ENCODE results near the gene ZNF780B. TPM values are rescaled to one million over a fixed set of nuclear protein-coding genes. Genes with fewer than 3 reads are reported as not detected.
A peak's percentile ranks its signal among the peaks of the same experiment; 100 is the strongest.
"Not testable (repeated sequence)": the region's sequence is repeated elsewhere in the genome, so short reads cannot be mapped to it uniquely, and the experiment has no call there.

ZNF780B gene
- total RNA-seq, 1 donor from 2014 or later: 27.5 TPM

GRCh38 chr19:40056505-40056904 lies 474 bp upstream of the ZNF780B start:
- H3K4me3 ChIP-seq: peak overlapping the region; percentile 61
- TF ChIP-seq, protein P1, sequence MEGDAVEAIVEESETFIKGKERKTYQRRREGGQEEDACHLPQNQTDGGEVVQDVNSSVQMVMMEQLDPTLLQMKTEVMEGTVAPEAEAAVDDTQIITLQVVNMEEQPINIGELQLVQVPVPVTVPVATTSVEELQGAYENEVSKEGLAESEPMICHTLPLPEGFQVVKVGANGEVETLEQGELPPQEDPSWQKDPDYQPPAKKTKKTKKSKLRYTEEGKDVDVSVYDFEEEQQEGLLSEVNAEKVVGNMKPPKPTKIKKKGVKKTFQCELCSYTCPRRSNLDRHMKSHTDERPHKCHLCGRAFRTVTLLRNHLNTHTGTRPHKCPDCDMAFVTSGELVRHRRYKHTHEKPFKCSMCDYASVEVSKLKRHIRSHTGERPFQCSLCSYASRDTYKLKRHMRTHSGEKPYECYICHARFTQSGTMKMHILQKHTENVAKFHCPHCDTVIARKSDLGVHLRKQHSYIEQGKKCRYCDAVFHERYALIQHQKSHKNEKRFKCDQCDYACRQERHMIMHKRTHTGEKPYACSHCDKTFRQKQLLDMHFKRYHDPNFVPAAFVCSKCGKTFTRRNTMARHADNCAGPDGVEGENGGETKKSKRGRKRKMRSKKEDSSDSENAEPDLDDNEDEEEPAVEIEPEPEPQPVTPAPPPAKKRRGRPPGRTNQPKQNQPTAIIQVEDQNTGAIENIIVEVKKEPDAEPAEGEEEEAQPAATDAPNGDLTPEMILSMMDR (IDR thresholded peaks at IDR 0.05): no peak
- H3K27ac ChIP-seq: peak overlapping the region; percentile 44
- ATAC-seq: no peak
- no peaks in the 10 kb centered on the region for H3K27me3 ChIP-seq
- DNase-seq: no peak
- H3K9me3 ChIP-seq: peaks cover 14% of the 10 kb centered on the region
- intact Hi-C loops (cut with DNase I): no loop called here
- H3K4me1 ChIP-seq: no peaks in the 10 kb centered on the region
- no peaks in the 10 kb centered on the region for H3K36me3 ChIP-seq

GRCh38 chr19:40055049-40055448 lies 982 bp downstream of the ZNF780B start:
- Histone ChIP-seq H3K27me3 (no peaks in the 10 kb centered on the region), H3K4me1 (no peaks in the 10 kb centered on the region), H3K27ac (no peak overlapping the region), H3K36me3 (no peaks in the 10 kb centered on the region), H3K9me3 (peaks cover 12% of the 10 kb centered on the region), H3K4me3 (peak overlapping the region; percentile 61)
- intact Hi-C loops (cut with DNase I): no loop called here
- TF ChIP-seq, protein P1 (IDR thresholded peaks at IDR 0.05): no peak
- DNase-seq: no peak
- ATAC-seq: no peak

GRCh38 chr19:40054632-40055031 lies 1.4 kb downstream of the ZNF780B start:
- no peaks in the 10 kb centered on the region for H3K36me3 ChIP-seq
- DNase-seq (no peak), ATAC-seq (no peak)
- intact Hi-C loops (cut with DNase I): no loop called here
- H3K4me3 ChIP-seq: peak overlapping the region; percentile 61
- H3K27ac ChIP-seq: no peak overlapping the region
- TF ChIP-seq, protein P1 (IDR thresholded peaks at IDR 0.05): no peak
- no peaks in the 10 kb centered on the region for H3K4me1 ChIP-seq
- H3K27me3 ChIP-seq: no peaks in the 10 kb centered on the region
- H3K9me3 ChIP-seq: peaks cover 8% of the 10 kb centered on the region

DNA sequence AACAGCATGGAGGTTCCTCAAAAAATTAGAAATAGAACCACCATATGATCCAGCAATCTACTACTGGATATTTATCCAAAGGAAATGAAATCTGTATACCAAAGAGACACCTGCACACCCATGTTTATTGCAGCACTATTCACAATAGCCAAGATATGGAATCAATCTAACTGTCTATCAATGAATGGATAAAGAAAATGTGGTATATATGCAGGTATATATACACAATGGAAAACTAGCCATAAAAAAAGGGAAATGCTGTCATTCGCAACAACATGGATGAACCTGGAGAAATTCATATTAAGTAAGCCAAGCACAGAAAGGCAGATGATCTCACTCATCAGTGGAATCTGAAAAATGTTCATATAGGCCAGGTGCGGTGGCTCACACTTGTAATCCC lies 2.5 kb downstream of the ZNF780B start:
- H3K4me1 ChIP-seq: no peaks in the 10 kb centered on the region
- TF ChIP-seq, protein P1 (IDR thresholded peaks at IDR 0.05): no peak
- DNase-seq (no peak), ATAC-seq (no peak)
- H3K4me3 ChIP-seq: no peak overlapping the region
- no peak overlapping the region for H3K27ac ChIP-seq
- no peaks in the 10 kb centered on the region for H3K9me3 ChIP-seq
- intact Hi-C loops (cut with DNase I): no loop called here
- H3K27me3 ChIP-seq: no peaks in the 10 kb centered on the region
- H3K36me3 ChIP-seq: peaks cover 5% of the 10 kb centered on the region

DNA sequence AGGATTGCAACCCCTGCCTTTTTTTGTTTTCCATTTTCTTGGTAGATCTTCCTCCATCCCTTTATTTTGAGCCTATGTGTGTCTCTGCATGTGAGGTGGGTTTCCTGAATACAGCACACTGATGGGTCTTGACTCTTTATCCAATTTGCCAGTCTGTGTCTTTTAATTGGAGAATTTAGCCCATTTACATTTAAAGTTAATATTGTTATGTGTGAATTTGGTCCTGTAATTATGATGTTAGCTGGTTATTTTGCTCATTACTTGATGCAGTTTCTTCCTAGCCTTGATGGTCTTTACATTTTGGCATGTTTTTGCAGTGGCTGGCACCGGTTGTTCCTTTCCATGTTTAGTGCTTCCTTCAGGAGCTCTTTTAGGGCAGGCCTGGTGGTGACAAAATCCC lies 14.3 kb downstream of the ZNF780B start:
- H3K4me1 ChIP-seq; ATAC-seq; H3K27me3 ChIP-seq; H3K27ac ChIP-seq; H3K4me3 ChIP-seq; DNase-seq; intact Hi-C loops (cut with DNase I): not testable (repeated sequence)
- H3K9me3 ChIP-seq: peaks cover 25% of the 10 kb centered on the region
- peaks cover 34% of the 10 kb centered on the region for H3K36me3 ChIP-seq

DNA sequence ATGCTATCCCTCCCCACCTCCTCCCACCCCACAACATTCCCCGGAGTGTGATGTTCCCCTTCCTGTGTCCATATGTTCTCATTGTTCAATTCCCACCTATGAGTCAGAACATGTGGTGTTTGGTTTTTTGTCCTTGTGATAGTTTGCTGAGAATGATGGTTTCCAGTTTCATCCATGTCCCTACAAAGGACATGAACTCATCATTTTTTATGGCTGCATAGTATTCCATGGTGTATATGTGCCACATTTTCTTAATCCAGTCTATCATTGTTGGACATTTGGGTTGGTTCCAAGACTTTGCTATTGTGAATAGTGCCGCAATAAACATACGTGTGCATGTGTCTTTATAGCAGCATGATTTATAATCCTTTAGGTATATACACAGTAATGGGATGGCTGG lies 18.0 kb downstream of the ZNF780B start:
- ATAC-seq; H3K4me3 ChIP-seq; H3K4me1 ChIP-seq; DNase-seq; intact Hi-C loops (cut with DNase I); H3K27me3 ChIP-seq; H3K36me3 ChIP-seq; H3K27ac ChIP-seq: not testable (repeated sequence)
- H3K9me3 ChIP-seq: peaks cover 37% of the 10 kb centered on the region

- DNase-seq: no peak
- intact Hi-C loops (cut with DNase I): no loop called here
- ATAC-seq: no peak
- TF ChIP-seq, protein P1 (IDR thresholded peaks at IDR 0.05): no peak
- H3K36me3 ChIP-seq: no peaks in the 10 kb centered on the region
- no peak overlapping the region for H3K27ac ChIP-seq
- H3K9me3 ChIP-seq: peaks cover 57% of the 10 kb centered on the region
- H3K4me1 ChIP-seq: no peaks in the 10 kb centered on the region
- H3K4me3 ChIP-seq: no peak overlapping the region
- H3K27me3 ChIP-seq: no peaks in the 10 kb centered on the region
These were observed 20.0 kb downstream of the ZNF780B start for GRCh38 chr19:40035996-40036395.

Measured in upper lobe of right lung (tissue), 1 donor.